ENCODE measurements around the gene LEP.
"Not testable (repeated sequence)": the region's sequence is repeated elsewhere in the genome, so short reads cannot be mapped to it uniquely, and the experiment has no call there.

Gene LEP

GRCh38 chr7:128226132-128226980, 14.7 kb upstream of the LEP start:
- ATAC-seq (no peak), DNase-seq (ENCODE audit: low spot score in 2 of 2) (no peak)
- no peaks in the 10 kb centered on the region for H3K9me3 Mint-ChIP-seq
- no peak overlapping the region for H3K27ac Mint-ChIP-seq
- H3K4me1 Mint-ChIP-seq = peaks cover 8% of the 10 kb centered on the region
- no peaks in the 10 kb centered on the region for H3K36me3 Mint-ChIP-seq
- no peak overlapping the region for H3K4me3 Mint-ChIP-seq

GRCh38 chr7:128227271-128227670, 13.8 kb upstream of the LEP start:
- Mint-ChIP-seq H3K4me1 (peaks cover 8% of the 10 kb centered on the region), H3K4me3 (no peak overlapping the region), H3K9me3 (no peaks in the 10 kb centered on the region), H3K27ac (no peak overlapping the region), H3K36me3 (no peaks in the 10 kb centered on the region)
- no peak for DNase-seq (ENCODE audit: low spot score in 2 of 2)
- no peak for ATAC-seq

GRCh38 chr7:128231021-128231420, 10.1 kb upstream of the LEP start:
- Mint-ChIP-seq H3K9me3 (no peaks in the 10 kb centered on the region), H3K27ac (no peak overlapping the region), H3K4me1 (no peaks in the 10 kb centered on the region), H3K36me3 (no peaks in the 10 kb centered on the region), H3K4me3 (no peak overlapping the region)
- ATAC-seq (peak; percentile 85), DNase-seq (ENCODE audit: low spot score in 2 of 2) (no peak)

GRCh38 chr7:128231677-128232076, 9.4 kb upstream of the LEP start:
- no peaks in the 10 kb centered on the region for H3K9me3 Mint-ChIP-seq
- DNase-seq (ENCODE audit: low spot score in 2 of 2) (no peak), ATAC-seq (no peak)
- H3K4me1 Mint-ChIP-seq = peaks cover 3% of the 10 kb centered on the region
- no peaks in the 10 kb centered on the region for H3K36me3 Mint-ChIP-seq
- H3K27ac Mint-ChIP-seq = no peak overlapping the region
- H3K4me3 Mint-ChIP-seq = no peak overlapping the region

GRCh38 chr7:128233471-128233870, 7.6 kb upstream of the LEP start:
- H3K36me3 Mint-ChIP-seq = no peaks in the 10 kb centered on the region
- no peak overlapping the region for H3K4me3 Mint-ChIP-seq
- ATAC-seq (no peak), DNase-seq (ENCODE audit: low spot score in 2 of 2) (no peak)
- peaks cover 12% of the 10 kb centered on the region for H3K4me1 Mint-ChIP-seq
- no peaks in the 10 kb centered on the region for H3K9me3 Mint-ChIP-seq
- H3K27ac Mint-ChIP-seq = no peak overlapping the region

GRCh38 chr7:128234476-128235026, 6.5 kb upstream of the LEP start:
- H3K4me1 Mint-ChIP-seq = peaks cover 12% of the 10 kb centered on the region
- no peak overlapping the region for H3K27ac Mint-ChIP-seq
- H3K36me3 Mint-ChIP-seq = no peaks in the 10 kb centered on the region
- DNase-seq (ENCODE audit: low spot score in 2 of 2) = no peak
- H3K9me3 Mint-ChIP-seq = peaks cover 3% of the 10 kb centered on the region
- no peak overlapping the region for H3K4me3 Mint-ChIP-seq
- ATAC-seq = no peak

- Mint-ChIP-seq H3K36me3 (no peaks in the 10 kb centered on the region), H3K4me3 (no peak overlapping the region), H3K27ac (no peak overlapping the region), H3K9me3 (peaks cover 3% of the 10 kb centered on the region), H3K4me1 (peaks cover 12% of the 10 kb centered on the region)
- ATAC-seq = no peak
- DNase-seq (ENCODE audit: low spot score in 2 of 2) = no peak
Measured at GRCh38 chr7:128235471-128235870, 5.6 kb upstream of the LEP start.

GRCh38 chr7:128236924-128237586, 4.0 kb upstream of the LEP start:
- ATAC-seq (peak; percentile 96), DNase-seq (ENCODE audit: low spot score in 2 of 2) (peak; percentile 5 to 64)
- no peak overlapping the region for H3K4me3 Mint-ChIP-seq
- no peaks in the 10 kb centered on the region for H3K36me3 Mint-ChIP-seq
- H3K4me1 Mint-ChIP-seq = peaks cover 12% of the 10 kb centered on the region
- H3K9me3 Mint-ChIP-seq = peaks cover 3% of the 10 kb centered on the region
- peak overlapping the region; percentile 22 for H3K27ac Mint-ChIP-seq

- H3K4me3 Mint-ChIP-seq; H3K36me3 Mint-ChIP-seq; DNase-seq (ENCODE audit: low spot score in 2 of 2); H3K9me3 Mint-ChIP-seq; H3K27ac Mint-ChIP-seq; ATAC-seq: not testable (repeated sequence)
- peaks cover 12% of the 10 kb centered on the region for H3K4me1 Mint-ChIP-seq
Measured at GRCh38 chr7:128239146-128239545, 1.9 kb upstream of the LEP start.

- Mint-ChIP-seq H3K4me3 (no peak overlapping the region), H3K36me3 (no peaks in the 10 kb centered on the region), H3K9me3 (peaks cover 3% of the 10 kb centered on the region), H3K27ac (no peak overlapping the region), H3K4me1 (no peaks in the 10 kb centered on the region)
- DNase-seq (ENCODE audit: low spot score in 2 of 2) = no peak
- no peak for ATAC-seq
Measured at GRCh38 chr7:128242661-128243060, 1.6 kb downstream of the LEP start.

- Mint-ChIP-seq H3K4me3 (no peak overlapping the region), H3K4me1 (no peaks in the 10 kb centered on the region), H3K36me3 (no peaks in the 10 kb centered on the region), H3K9me3 (peaks cover 3% of the 10 kb centered on the region), H3K27ac (no peak overlapping the region)
- DNase-seq (ENCODE audit: low spot score in 2 of 2) = no peak
- no peak for ATAC-seq
Measured at GRCh38 chr7:128243273-128243672, 2.2 kb downstream of the LEP start.

- no peak overlapping the region for H3K4me3 Mint-ChIP-seq
- H3K4me1 Mint-ChIP-seq = no peaks in the 10 kb centered on the region
- no peaks in the 10 kb centered on the region for H3K36me3 Mint-ChIP-seq
- ATAC-seq (no peak), DNase-seq (ENCODE audit: low spot score in 2 of 2) (no peak)
- no peaks in the 10 kb centered on the region for H3K9me3 Mint-ChIP-seq
- H3K27ac Mint-ChIP-seq = no peak overlapping the region
Measured at GRCh38 chr7:128244861-128245260, 3.8 kb downstream of the LEP start.

- H3K4me1 Mint-ChIP-seq = no peaks in the 10 kb centered on the region
- no peak overlapping the region for H3K4me3 Mint-ChIP-seq
- DNase-seq (ENCODE audit: low spot score in 2 of 2) (no peak), ATAC-seq (no peak)
- H3K9me3 Mint-ChIP-seq = no peaks in the 10 kb centered on the region
- peak overlapping the region; percentile 36 for H3K27ac Mint-ChIP-seq
- H3K36me3 Mint-ChIP-seq = no peaks in the 10 kb centered on the region
Measured at GRCh38 chr7:128247108-128247507, 6.0 kb downstream of the LEP start.

GRCh38 chr7:128247640-128248194, 6.6 kb downstream of the LEP start:
- Mint-ChIP-seq H3K36me3 (no peaks in the 10 kb centered on the region), H3K4me1 (no peaks in the 10 kb centered on the region), H3K4me3 (no peak overlapping the region), H3K9me3 (no peaks in the 10 kb centered on the region), H3K27ac (peak overlapping the region; percentile 36)
- DNase-seq (ENCODE audit: low spot score in 2 of 2) = no peak
- peak; percentile 26 for ATAC-seq

GRCh38 chr7:128251337-128251736, 10.3 kb downstream of the LEP start:
- Mint-ChIP-seq H3K27ac (no peak overlapping the region), H3K4me3 (no peak overlapping the region), H3K36me3 (no peaks in the 10 kb centered on the region), H3K9me3 (no peaks in the 10 kb centered on the region), H3K4me1 (no peaks in the 10 kb centered on the region)
- no peak for DNase-seq (ENCODE audit: low spot score in 2 of 2)
- ATAC-seq = no peak

GRCh38 chr7:128253701-128254100, 12.6 kb downstream of the LEP start:
- Mint-ChIP-seq H3K9me3 (no peaks in the 10 kb centered on the region), H3K36me3 (no peaks in the 10 kb centered on the region), H3K4me3 (no peak overlapping the region), H3K4me1 (no peaks in the 10 kb centered on the region), H3K27ac (no peak overlapping the region)
- DNase-seq (ENCODE audit: low spot score in 2 of 2) (no peak), ATAC-seq (no peak)
